GM12865 (cell line): ENCODE data around the gene TEAD2.

ENCODE experiments used
- DNase-seq: peaks from one replicate; pipeline ENCODE4 v3.0.0; 2010; ENCODE audit warnings: low read depth
- H3K4me3 ChIP-seq: 2 replicates; pipeline ENCODE4 v1.5.1; 2011; ENCODE audit warnings: mild to moderate bottlenecking, low read depth, low read length, control low read depth
- TF ChIP-seq, protein P1 (sequence below): IDR thresholded peaks from 2 replicates; pipeline ENCODE4 v1.5.1; 2011; ENCODE audit warnings: low read length, control low read depth, low read depth, inconsistent platforms; ENCODE audit not compliant: insufficient read depth; ENCODE audit errors: missing control alignments

The TEAD2 gene

GRCh38 chr19:49340069-49340864, 21.9 kb downstream of the TEAD2 start:
- TF ChIP-seq, protein P1, sequence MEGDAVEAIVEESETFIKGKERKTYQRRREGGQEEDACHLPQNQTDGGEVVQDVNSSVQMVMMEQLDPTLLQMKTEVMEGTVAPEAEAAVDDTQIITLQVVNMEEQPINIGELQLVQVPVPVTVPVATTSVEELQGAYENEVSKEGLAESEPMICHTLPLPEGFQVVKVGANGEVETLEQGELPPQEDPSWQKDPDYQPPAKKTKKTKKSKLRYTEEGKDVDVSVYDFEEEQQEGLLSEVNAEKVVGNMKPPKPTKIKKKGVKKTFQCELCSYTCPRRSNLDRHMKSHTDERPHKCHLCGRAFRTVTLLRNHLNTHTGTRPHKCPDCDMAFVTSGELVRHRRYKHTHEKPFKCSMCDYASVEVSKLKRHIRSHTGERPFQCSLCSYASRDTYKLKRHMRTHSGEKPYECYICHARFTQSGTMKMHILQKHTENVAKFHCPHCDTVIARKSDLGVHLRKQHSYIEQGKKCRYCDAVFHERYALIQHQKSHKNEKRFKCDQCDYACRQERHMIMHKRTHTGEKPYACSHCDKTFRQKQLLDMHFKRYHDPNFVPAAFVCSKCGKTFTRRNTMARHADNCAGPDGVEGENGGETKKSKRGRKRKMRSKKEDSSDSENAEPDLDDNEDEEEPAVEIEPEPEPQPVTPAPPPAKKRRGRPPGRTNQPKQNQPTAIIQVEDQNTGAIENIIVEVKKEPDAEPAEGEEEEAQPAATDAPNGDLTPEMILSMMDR, result no peak
- DNase-seq, result peak; percentile 96
- peak overlapping the region; percentile 53 for H3K4me3 ChIP-seq

- DNase-seq, result peak; percentile 89
- TF ChIP-seq, protein P1, result no peak
- peak overlapping the region; percentile 53 for H3K4me3 ChIP-seq
Observed at GRCh38 chr19:49339301-49340068, 22.7 kb downstream of the TEAD2 start.

DNA sequence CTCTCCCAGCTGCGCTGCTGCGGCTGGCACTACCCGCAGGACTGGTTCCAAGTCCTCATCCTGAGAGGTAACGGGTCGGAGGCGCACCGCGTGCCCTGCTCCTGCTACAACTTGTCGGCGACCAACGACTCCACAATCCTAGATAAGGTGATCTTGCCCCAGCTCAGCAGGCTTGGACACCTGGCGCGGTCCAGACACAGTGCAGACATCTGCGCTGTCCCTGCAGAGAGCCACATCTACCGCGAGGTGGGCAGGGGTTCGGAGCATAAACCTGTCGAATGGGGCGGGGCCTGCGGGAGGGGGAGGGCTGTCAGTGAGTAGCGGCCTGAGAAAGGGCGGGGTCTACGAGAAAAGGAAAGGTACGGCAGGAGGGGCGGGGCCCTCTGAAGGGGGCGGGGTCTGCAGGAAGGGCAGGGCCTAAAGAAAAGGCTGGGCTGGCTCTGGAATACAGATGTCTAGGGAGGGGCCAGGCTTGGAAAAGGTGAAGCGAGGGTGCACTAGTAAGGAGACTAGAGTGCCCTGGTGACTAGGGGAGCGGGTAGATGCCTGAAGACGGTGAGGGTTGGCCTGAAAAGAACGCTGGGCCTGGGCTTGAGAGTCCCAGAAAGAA, 23.4 kb downstream of the TEAD2 start:
- H3K4me3 ChIP-seq, result peak overlapping the region; percentile 53
- peak; percentile 70 for DNase-seq

DNA sequence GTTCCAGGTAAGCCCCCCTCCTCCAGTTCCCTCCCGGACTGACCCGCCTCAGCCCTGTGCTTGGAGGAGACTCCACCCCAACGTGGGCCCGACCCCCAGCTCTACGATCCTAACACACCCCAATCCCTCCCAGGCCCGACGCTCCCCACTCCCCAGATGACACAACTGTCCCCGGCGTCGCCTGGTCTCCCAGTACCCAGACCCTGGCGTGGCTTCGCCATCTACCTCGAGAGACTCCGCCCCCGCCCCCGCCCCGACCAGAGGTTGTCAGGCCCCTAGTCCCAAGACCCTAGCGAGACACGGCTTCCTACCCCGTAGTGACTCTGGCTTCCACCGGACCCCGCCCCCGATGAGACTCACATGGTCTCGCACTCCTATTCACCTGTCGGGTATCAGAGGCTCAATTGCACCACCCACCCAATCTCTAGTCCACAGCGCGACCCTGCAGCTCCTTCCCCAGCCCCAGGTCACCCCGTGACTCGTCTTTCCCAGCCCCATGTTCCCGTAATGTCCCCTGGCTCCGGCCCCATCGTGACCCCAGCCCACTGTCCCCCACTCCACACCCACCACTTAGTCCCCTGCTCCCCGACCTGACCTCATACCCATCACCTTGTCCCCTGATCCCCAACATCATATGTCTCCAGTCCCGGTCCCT, 24.1 kb downstream of the TEAD2 start:
- TF ChIP-seq, protein P1, result no peak
- H3K4me3 ChIP-seq, result no peak overlapping the region; the same call in 1 of the 2 replicates
- no peak for DNase-seq

More for the DNA sequence above, 23.4 kb downstream of the TEAD2 start:
- TF ChIP-seq, protein P1, result no peak

- TF ChIP-seq, protein P1, result no peak
- no peak for DNase-seq
- H3K4me3 ChIP-seq, result peak overlapping the region; percentile 84
Observed at GRCh38 chr19:49337267-49338022, 24.8 kb downstream of the TEAD2 start.
